ENCODE results near the gene NLRP10. TPM values are rescaled to one million over a fixed set of nuclear protein-coding genes. Genes with fewer than 3 reads are reported as not detected.

NLRP10 gene
- total RNA-seq, 1 donor from 2014 or later: not detected

- TF ChIP-seq CTCF (IDR thresholded peaks at IDR 0.05; ENCODE audit: unreplicated experiment): peak; percentile 92
- peaks cover 5% of the 10 kb centered on the region for H3K36me3 Mint-ChIP-seq (ENCODE audit: insufficient read depth)
- no peaks in the 10 kb centered on the region for H3K9me3 Mint-ChIP-seq (ENCODE audit: low read depth)
- H3K4me1 Mint-ChIP-seq (ENCODE audit: low read depth): peaks cover 16% of the 10 kb centered on the region
- peak; percentile 82 for DNase-seq (ENCODE audit: low spot score, unreplicated experiment)
- H3K27ac Mint-ChIP-seq: peak within 1 kb of the TSS; percentile 96
- H3K4me3 Mint-ChIP-seq (ENCODE audit: low read depth): peak within 1 kb of the TSS; percentile 92
- no peaks in the 10 kb centered on the region for H3K27me3 Mint-ChIP-seq
Observed at GRCh38 chr11:7986768-7987559, 21.7 kb upstream of the NLRP10 start, which contains the start of gene EIF3F. Gene EIF3F, plus strand, starts transcription at chr11:7987337. Its CDS starts 16 bp downstream, at chr11:7987353.

- no peak for DNase-seq (ENCODE audit: low spot score, unreplicated experiment)
- Mint-ChIP-seq H3K4me3 (ENCODE audit: low read depth) (no peak overlapping the region), H3K36me3 (ENCODE audit: insufficient read depth) (peaks cover 2% of the 10 kb centered on the region), H3K27ac (no peak overlapping the region), H3K9me3 (ENCODE audit: low read depth) (no peaks in the 10 kb centered on the region), H3K4me1 (ENCODE audit: low read depth) (peaks cover 15% of the 10 kb centered on the region), H3K27me3 (no peaks in the 10 kb centered on the region)
- no peak for TF ChIP-seq CTCF (IDR thresholded peaks at IDR 0.05; ENCODE audit: unreplicated experiment)
Observed at GRCh38 chr11:7983832-7984590, 18.8 kb upstream of the NLRP10 start.

GRCh38 chr11:7982582-7983119 lies 17.4 kb upstream of the NLRP10 start:
- no peak for DNase-seq (ENCODE audit: low spot score, unreplicated experiment)
- Mint-ChIP-seq H3K36me3 (ENCODE audit: insufficient read depth) (no peaks in the 10 kb centered on the region), H3K27ac (no peak overlapping the region), H3K27me3 (no peaks in the 10 kb centered on the region), H3K4me3 (ENCODE audit: low read depth) (no peak overlapping the region), H3K9me3 (ENCODE audit: low read depth) (no peaks in the 10 kb centered on the region), H3K4me1 (ENCODE audit: low read depth) (peaks cover 6% of the 10 kb centered on the region)
- no peak for TF ChIP-seq CTCF (IDR thresholded peaks at IDR 0.05; ENCODE audit: unreplicated experiment)

- Mint-ChIP-seq H3K4me3 (ENCODE audit: low read depth) (no peak overlapping the region), H3K27me3 (no peaks in the 10 kb centered on the region), H3K4me1 (ENCODE audit: low read depth) (peaks cover 3% of the 10 kb centered on the region), H3K27ac (no peak overlapping the region), H3K9me3 (ENCODE audit: low read depth) (no peaks in the 10 kb centered on the region), H3K36me3 (ENCODE audit: insufficient read depth) (no peaks in the 10 kb centered on the region)
- DNase-seq (ENCODE audit: low spot score, unreplicated experiment): no peak
- TF ChIP-seq CTCF (IDR thresholded peaks at IDR 0.05; ENCODE audit: unreplicated experiment): no peak
Observed at GRCh38 chr11:7981619-7982157, 16.4 kb upstream of the NLRP10 start.
